ENCODE measurements around the gene SLCO2A1. TPM values are rescaled to one million over a fixed set of nuclear protein-coding genes. Genes with fewer than 3 reads are reported as not detected.

SLCO2A1 gene
- polyA plus RNA-seq, 1 experiment, result 5.4 TPM

- peaks cover 5% of the 10 kb centered on the region for H3K27me3 ChIP-seq (ENCODE audit: control insufficient read depth, insufficient read depth, low read length)
- no peaks in the 10 kb centered on the region for H3K36me3 ChIP-seq (ENCODE audit: control insufficient read depth, insufficient read depth, low read length)
- ChIA-PET POLR2A (no interaction called here), CTCF (interaction anchor here (0.9 to 3.5 kb wide), 3 partner anchors 14 to 267 kb away, joined by 3 to 14 read pairs (median 12); no protein-coding TSS in a partner anchor)
- no peak overlapping the region for H3K4me3 ChIP-seq (ENCODE audit: low read depth, low read length)
- no peak for TF ChIP-seq CTCF (IDR thresholded peaks at IDR 0.05; ENCODE audit: insufficient read depth, low read depth, low read length)
- DNase-seq (ENCODE audit: low read depth), result no peak
Measured at GRCh38 chr3:133944641-133945380, 84.9 kb downstream of the SLCO2A1 start.

DNA sequence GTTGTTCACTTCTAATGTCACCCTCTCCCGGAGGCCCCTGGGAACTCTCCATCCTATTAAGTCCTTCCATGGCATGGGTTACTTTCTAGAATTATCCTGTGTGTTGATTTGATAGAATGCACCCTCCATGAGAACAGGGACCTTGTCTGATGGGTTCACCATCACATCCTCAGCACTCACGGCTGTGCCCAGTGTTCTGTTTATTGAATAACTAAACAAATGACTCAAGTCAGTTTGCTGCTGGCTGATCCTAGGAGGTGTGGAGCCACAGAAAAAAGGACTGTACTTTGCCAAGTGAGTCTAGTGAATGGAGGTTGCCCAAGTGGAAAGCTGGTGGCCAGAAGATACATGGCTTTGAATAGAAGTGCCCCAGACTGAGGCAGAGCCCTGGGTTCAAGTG lies 85.5 kb downstream of the SLCO2A1 start:
- TF ChIP-seq CTCF (IDR thresholded peaks at IDR 0.05; ENCODE audit: insufficient read depth, low read depth, low read length), result no peak
- H3K36me3 ChIP-seq (ENCODE audit: control insufficient read depth, insufficient read depth, low read length), result no peaks in the 10 kb centered on the region
- H3K4me3 ChIP-seq (ENCODE audit: low read depth, low read length), result no peak overlapping the region
- ChIA-PET CTCF (interaction anchor here (0.9 to 3.5 kb wide), 3 partner anchors 13 to 268 kb away, joined by 3 to 14 read pairs (median 12); no protein-coding TSS in a partner anchor), POLR2A (no interaction called here)
- DNase-seq (ENCODE audit: low read depth), result no peak
- H3K27me3 ChIP-seq (ENCODE audit: control insufficient read depth, insufficient read depth, low read length), result peaks cover 7% of the 10 kb centered on the region

DNA sequence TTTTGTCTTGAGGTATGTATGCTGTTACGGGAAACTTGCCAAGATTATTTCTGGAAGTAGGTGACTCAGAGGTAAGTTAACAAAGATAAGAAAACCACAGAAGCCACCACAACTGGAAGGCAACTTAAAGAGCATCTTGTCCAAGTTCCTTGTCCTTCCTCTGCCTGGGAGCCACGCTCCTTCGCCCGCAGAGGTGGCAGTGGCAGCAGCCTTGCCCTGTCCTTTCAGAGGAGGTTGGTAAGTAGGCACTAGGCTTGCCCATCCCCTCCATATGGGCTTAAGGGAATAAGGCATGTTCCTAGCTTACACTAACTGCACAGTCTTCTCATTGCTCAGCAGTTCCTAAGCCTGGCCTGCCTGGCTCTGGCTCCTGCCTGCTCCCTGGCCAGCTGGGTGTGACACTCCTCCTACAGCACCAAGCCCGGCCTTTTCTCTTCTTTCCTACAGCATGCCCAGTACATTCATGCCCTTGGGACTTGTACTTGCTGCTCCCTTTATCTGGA lies 86.0 kb downstream of the SLCO2A1 start:
- DNase-seq (ENCODE audit: low read depth), result no peak
- Histone ChIP-seq H3K4me3 (ENCODE audit: low read depth, low read length) (no peak overlapping the region), H3K27me3 (ENCODE audit: control insufficient read depth, insufficient read depth, low read length) (peaks cover 7% of the 10 kb centered on the region), H3K36me3 (ENCODE audit: control insufficient read depth, insufficient read depth, low read length) (no peaks in the 10 kb centered on the region)
- POLR2A ChIA-PET, result no interaction called here
- CTCF ChIA-PET, result interaction anchor here (0.9 to 3.5 kb wide), 3 partner anchors 13 to 268 kb away, joined by 3 to 14 read pairs (median 12); no protein-coding TSS in a partner anchor
- no peak for TF ChIP-seq CTCF (IDR thresholded peaks at IDR 0.05; ENCODE audit: insufficient read depth, low read depth, low read length)

GRCh38 chr3:133943031-133943535 lies 86.6 kb downstream of the SLCO2A1 start:
- ChIA-PET POLR2A (no interaction called here), CTCF (interaction anchor here (1.6 to 3.5 kb wide), 3 partner anchors 12 to 270 kb away, joined by 4 to 14 read pairs (median 12); no protein-coding TSS in a partner anchor)
- no peak for DNase-seq (ENCODE audit: low read depth)
- peaks cover 7% of the 10 kb centered on the region for H3K27me3 ChIP-seq (ENCODE audit: control insufficient read depth, insufficient read depth, low read length)
- no peaks in the 10 kb centered on the region for H3K36me3 ChIP-seq (ENCODE audit: control insufficient read depth, insufficient read depth, low read length)
- H3K4me3 ChIP-seq (ENCODE audit: low read depth, low read length), result no peak overlapping the region
- no peak for TF ChIP-seq CTCF (IDR thresholded peaks at IDR 0.05; ENCODE audit: insufficient read depth, low read depth, low read length)

DNA sequence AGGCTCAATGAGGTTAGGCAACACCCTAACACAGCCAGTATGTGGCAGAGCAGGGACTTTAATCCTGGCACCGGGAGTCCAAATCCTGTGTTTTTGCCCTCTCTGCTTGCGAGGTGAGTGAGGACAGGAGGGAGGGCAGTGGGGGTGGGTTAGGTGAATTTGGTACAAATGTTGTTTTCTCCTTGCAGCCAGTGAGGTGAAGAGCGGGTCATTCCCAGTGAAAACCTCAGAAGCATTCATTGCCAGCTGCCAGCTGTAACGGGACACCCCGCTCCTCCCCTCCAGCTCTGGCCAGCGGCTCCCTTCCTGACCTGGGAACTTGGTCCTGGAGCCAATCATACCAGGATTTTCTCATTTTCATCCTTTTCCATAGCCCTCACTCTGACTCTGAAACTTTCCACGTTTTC lies 88.3 kb downstream of the SLCO2A1 start:
- no peak for DNase-seq (ENCODE audit: low read depth)
- H3K4me3 ChIP-seq (ENCODE audit: low read depth, low read length), result no peak overlapping the region
- no peak for TF ChIP-seq CTCF (IDR thresholded peaks at IDR 0.05; ENCODE audit: insufficient read depth, low read depth, low read length)
- CTCF ChIA-PET, result interaction anchor here (1.2 to 1.9 kb wide), 4 partner anchors 10 to 1214 kb away, joined by 3 to 8 read pairs (median 3); no protein-coding TSS in a partner anchor
- peaks cover 9% of the 10 kb centered on the region for H3K27me3 ChIP-seq (ENCODE audit: control insufficient read depth, insufficient read depth, low read length)
- no peaks in the 10 kb centered on the region for H3K36me3 ChIP-seq (ENCODE audit: control insufficient read depth, insufficient read depth, low read length)
- POLR2A ChIA-PET, result no interaction called here
